DND-41 (cell line): ENCODE measurements around the gene RABGAP1L.

ENCODE experiments used
- ATAC-seq: fragments of 200-7000 bp; cut with Tn5 transposase; 3 replicates; pipeline ENCODE4 v1.9.1; 2021; ENCODE audit warnings: low read depth; ENCODE audit not compliant: insufficient read depth
- DNase-seq: peaks from one replicate; pipeline ENCODE4 v3.0.0-alpha.2; 2020
- H2AFZ ChIP-seq: 2 replicates; pipeline ENCODE4 v1.6.0; 2012; ENCODE audit warnings: low read depth, low read length
- H3K27ac ChIP-seq: 2 replicates; pipeline ENCODE4 v1.5.1; 2012; ENCODE audit warnings: low read length, inconsistent platforms
- H3K27me3 ChIP-seq: fragments of 200-600 bp; sonication (generic); 2 replicates; pipeline ENCODE4 v1.6.0; 2012; ENCODE audit warnings: low read length, mild to moderate bottlenecking, inconsistent platforms; ENCODE audit not compliant: insufficient read depth, poor library complexity
- H3K36me3 ChIP-seq: 2 replicates; pipeline ENCODE4 v1.5.1; 2012; ENCODE audit warnings: low read length, inconsistent platforms; ENCODE audit not compliant: insufficient read depth
- H3K4me1 ChIP-seq: 2 replicates; pipeline ENCODE4 v1.5.1; 2012; ENCODE audit warnings: mild to moderate bottlenecking, low read length; ENCODE audit not compliant: insufficient read depth
- H3K4me2 ChIP-seq: 2 replicates; pipeline ENCODE4 v1.6.0; 2012; ENCODE audit warnings: mild to moderate bottlenecking, moderate library complexity, low read length, inconsistent platforms; ENCODE audit not compliant: insufficient read depth
- H3K4me3 ChIP-seq, 2 experiments: fragments of 200-600 bp in 1 of 2; shearing (Covaris generic) in 1 of 2; 2 replicates each; pipeline ENCODE4 v1.5.1; 2012 to 2016; ENCODE audit warnings: inconsistent platforms in 2 of 2, low read length in 2 of 2, mild to moderate bottlenecking in 2 of 2, low read depth in 1 of 2, moderate library complexity in 1 of 2
- H3K79me2 ChIP-seq: 2 replicates; pipeline ENCODE4 v1.6.0; 2012; ENCODE audit warnings: low read length, inconsistent platforms; ENCODE audit not compliant: insufficient read depth
- H3K9ac ChIP-seq: 2 replicates; pipeline ENCODE4 v1.6.0; 2012; ENCODE audit warnings: low read depth, mild to moderate bottlenecking, inconsistent platforms, low read length, moderate library complexity
- H3K9me3 ChIP-seq: 2 replicates; pipeline ENCODE4 v1.5.1; 2012; ENCODE audit warnings: low read length, moderate library complexity, mild to moderate bottlenecking, inconsistent platforms; ENCODE audit not compliant: insufficient read depth, severe bottlenecking
- H4K20me1 ChIP-seq: 2 replicates; pipeline ENCODE4 v1.6.0; 2012; ENCODE audit warnings: low read length; ENCODE audit not compliant: insufficient read depth
- CTCF ChIP-seq: IDR thresholded peaks from 2 replicates; pipeline ENCODE4 v1.5.1; 2012; ENCODE audit warnings: borderline replicate concordance, low read length, moderate library complexity, mild to moderate bottlenecking; ENCODE audit not compliant: poor library complexity, severe bottlenecking; ENCODE audit errors: extremely low read depth
- EZH2 ChIP-seq: IDR thresholded peaks from 3 replicates; pipeline ENCODE4 v1.6.1; 2012; ENCODE audit warnings: borderline replicate concordance, low read depth, mild to moderate bottlenecking, moderate library complexity, low read length, inconsistent platforms; ENCODE audit not compliant: severe bottlenecking

RABGAP1L gene

GRCh38 chr1:174916846-174917245, 757.5 kb downstream of the RABGAP1L start:
- Histone ChIP-seq H2AFZ (no peak overlapping the region), H3K4me2 (no peak overlapping the region), H4K20me1 (no peaks in the 10 kb centered on the region), H3K4me3 (no peak overlapping the region), H3K27me3 (no peaks in the 10 kb centered on the region), H3K9ac (no peak overlapping the region), H3K27ac (no peak overlapping the region), H3K9me3 (peaks cover 2% of the 10 kb centered on the region), H3K4me1 (no peaks in the 10 kb centered on the region), H3K36me3 (no peaks in the 10 kb centered on the region), H3K79me2 (no peaks in the 10 kb centered on the region)
- TF ChIP-seq EZH2 (no peak), CTCF (no peak)
- ATAC-seq, result no peak
- no peak for DNase-seq

DNA sequence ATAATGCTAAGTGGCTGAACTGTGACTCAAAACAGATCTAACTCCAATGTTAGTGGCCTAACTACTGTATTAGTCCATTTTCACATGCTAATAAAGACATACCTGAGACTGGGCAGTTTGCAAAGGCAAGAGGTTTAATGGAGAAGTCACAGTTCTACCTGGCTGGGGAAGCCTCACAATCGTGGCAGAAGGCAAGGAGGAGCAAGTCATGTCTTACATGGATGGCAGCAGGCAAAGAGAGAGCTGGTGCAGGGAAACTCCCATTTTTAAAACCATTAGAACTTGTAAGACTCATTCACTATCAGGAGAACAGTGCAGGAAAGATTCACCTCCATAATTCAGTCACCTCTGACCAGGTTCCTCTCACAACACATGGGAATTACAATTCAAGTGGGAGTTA, 760.8 kb downstream of the RABGAP1L start:
- H3K4me1 ChIP-seq, result no peaks in the 10 kb centered on the region

GRCh38 chr1:174922121-174922520, 762.8 kb downstream of the RABGAP1L start:
- H3K9me3 ChIP-seq, result peaks cover 2% of the 10 kb centered on the region
- no peaks in the 10 kb centered on the region for H3K27me3 ChIP-seq
- DNase-seq (no peak), ATAC-seq (no peak)
- H3K4me1 ChIP-seq, result no peaks in the 10 kb centered on the region
- H3K79me2 ChIP-seq, result no peaks in the 10 kb centered on the region
- no peak overlapping the region for H3K9ac ChIP-seq
- H2AFZ ChIP-seq, result no peak overlapping the region
- TF ChIP-seq CTCF (no peak), EZH2 (no peak)
- H3K27ac ChIP-seq, result no peak overlapping the region
- H3K36me3 ChIP-seq, result no peaks in the 10 kb centered on the region
- no peak overlapping the region for H3K4me3 ChIP-seq
- no peak overlapping the region for H3K4me2 ChIP-seq
- no peaks in the 10 kb centered on the region for H4K20me1 ChIP-seq

More for the DNA sequence above, 760.8 kb downstream of the RABGAP1L start:
- Histone ChIP-seq H2AFZ (no peak overlapping the region), H3K79me2 (no peaks in the 10 kb centered on the region), H3K9ac (no peak overlapping the region), H3K4me2 (no peak overlapping the region), H4K20me1 (no peaks in the 10 kb centered on the region), H3K36me3 (no peaks in the 10 kb centered on the region), H3K9me3 (peaks cover 2% of the 10 kb centered on the region), H3K27ac (no peak overlapping the region), H3K27me3 (no peaks in the 10 kb centered on the region), H3K4me3 (no peak overlapping the region)
- DNase-seq (no peak), ATAC-seq (no peak)
- TF ChIP-seq EZH2 (no peak), CTCF (no peak)

DNA sequence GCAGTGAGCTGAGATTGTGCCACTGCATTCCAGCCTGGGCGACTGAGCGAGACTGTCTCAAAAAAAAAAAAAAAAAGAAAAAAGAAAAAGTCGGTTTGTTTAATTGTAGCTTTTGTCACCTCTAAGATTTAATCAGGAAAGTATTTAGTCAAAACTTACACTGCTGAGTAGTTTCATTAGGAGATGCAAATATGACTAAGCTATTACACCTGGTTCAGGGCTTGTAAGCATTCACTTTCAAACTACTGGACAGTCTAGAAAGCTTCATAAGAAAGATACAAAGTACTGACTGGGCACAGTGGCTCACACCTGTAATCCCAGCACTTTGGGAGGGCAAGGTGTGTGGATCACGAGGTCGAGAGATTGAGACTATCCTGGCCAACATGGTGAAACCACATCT, 764.5 kb downstream of the RABGAP1L start:
- Histone ChIP-seq H4K20me1 (no peaks in the 10 kb centered on the region), H3K79me2 (no peaks in the 10 kb centered on the region), H3K9ac (no peak overlapping the region), H3K27ac (no peak overlapping the region), H3K4me3 (no peak overlapping the region), H3K36me3 (no peaks in the 10 kb centered on the region), H3K4me2 (no peak overlapping the region), H3K4me1 (no peaks in the 10 kb centered on the region), H2AFZ (no peak overlapping the region), H3K27me3 (no peaks in the 10 kb centered on the region), H3K9me3 (peaks cover 2% of the 10 kb centered on the region)
- TF ChIP-seq EZH2 (no peak), CTCF (no peak)
- ATAC-seq, result no peak
- DNase-seq, result no peak
